Measurements from ENCODE around the gene CFDP1.

CFDP1 gene

DNA sequence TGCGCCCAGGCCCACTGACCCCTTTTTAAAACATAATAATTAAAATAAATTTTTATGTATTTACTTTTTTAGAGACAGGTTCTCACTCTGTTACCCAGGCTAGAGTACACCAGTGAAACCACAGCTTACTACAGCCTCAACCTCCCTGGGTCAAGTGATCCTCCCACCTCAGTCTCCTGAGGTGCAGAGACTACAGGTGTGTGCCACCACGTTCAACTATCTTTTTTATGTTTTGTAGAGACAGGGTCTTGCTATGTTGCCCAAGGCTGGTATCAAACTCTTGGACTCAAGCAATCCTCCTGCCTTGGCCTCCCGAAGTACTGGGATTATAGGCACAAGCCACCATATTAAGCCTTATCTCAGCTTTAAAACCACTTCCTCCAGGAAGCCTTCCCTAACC, 125.8 kb downstream of the CFDP1 start:
- Histone ChIP-seq H3K27ac (ENCODE audit: extremely low read depth, low read depth, low read length) (no peak overlapping the region), H3K4me3 (ENCODE audit: low read depth, low read length) (no peak overlapping the region), H3K4me1 (ENCODE audit: control insufficient read depth, insufficient read depth, low read length) (peaks cover 22% of the 10 kb centered on the region), H3K36me3 (ENCODE audit: control insufficient read depth in 2 of 2, insufficient read depth in 1 of 2, low read length in 2 of 2) (peaks cover 0 to 14% of the 10 kb centered on the region in 2 experiments; a peak in 1 of 3 replicates), H3K9me3 (ENCODE audit: control insufficient read depth, insufficient read depth, low read depth, low read length) (no peaks in the 10 kb centered on the region)
- TF ChIP-seq ZNF530 (tag by site-specific recombination; IDR thresholded peaks at IDR 0.05; ENCODE audit: low read depth) (no peak), ZNF354C (tag by site-specific recombination; IDR thresholded peaks at IDR 0.05; ENCODE audit: borderline replicate concordance, low read depth) (no peak), OSR2 (tag by site-specific recombination; IDR thresholded peaks at IDR 0.05) (no peak), ZNF274 (IDR thresholded peaks at IDR 0.05; ENCODE audit: low read length) (no peak), ZNF274 (tag by site-specific recombination; IDR thresholded peaks at IDR 0.05; ENCODE audit: borderline replicate concordance) (no peak), ZBTB20 (tag by site-specific recombination; IDR thresholded peaks at IDR 0.05) (no peak), ZNF23 (tag by site-specific recombination; IDR thresholded peaks at IDR 0.05; ENCODE audit: borderline replicate concordance) (no peak), ZFP37 (tag by site-specific recombination; IDR thresholded peaks at IDR 0.05) (no peak), ZNF37A (tag by site-specific recombination; IDR thresholded peaks at IDR 0.05) (no peak), ZNF248 (tag by site-specific recombination; IDR thresholded peaks at IDR 0.05) (no peak), BCL11A (tag by site-specific recombination; IDR thresholded peaks at IDR 0.05; ENCODE audit: low read depth) (no peak), ZNF175 (tag by site-specific recombination; IDR thresholded peaks at IDR 0.05) (no peak), GLIS2 (tag by site-specific recombination; IDR thresholded peaks at IDR 0.05) (no peak), SP7 (tag by site-specific recombination; IDR thresholded peaks at IDR 0.05) (no peak), ZNF624 (tag by site-specific recombination; IDR thresholded peaks at IDR 0.05) (no peak), ZNF366 (tag by site-specific recombination; conservative IDR thresholded peaks at IDR 0.05) (no peak), ZNF132 (tag by site-specific recombination; IDR thresholded peaks at IDR 0.05; ENCODE audit: borderline replicate concordance) (no peak), ZNF677 (tag by site-specific recombination; IDR thresholded peaks at IDR 0.05) (no peak), ZXDB (tag by site-specific recombination; IDR thresholded peaks at IDR 0.05) (no peak)
- TF ChIP-seq, protein P1, sequence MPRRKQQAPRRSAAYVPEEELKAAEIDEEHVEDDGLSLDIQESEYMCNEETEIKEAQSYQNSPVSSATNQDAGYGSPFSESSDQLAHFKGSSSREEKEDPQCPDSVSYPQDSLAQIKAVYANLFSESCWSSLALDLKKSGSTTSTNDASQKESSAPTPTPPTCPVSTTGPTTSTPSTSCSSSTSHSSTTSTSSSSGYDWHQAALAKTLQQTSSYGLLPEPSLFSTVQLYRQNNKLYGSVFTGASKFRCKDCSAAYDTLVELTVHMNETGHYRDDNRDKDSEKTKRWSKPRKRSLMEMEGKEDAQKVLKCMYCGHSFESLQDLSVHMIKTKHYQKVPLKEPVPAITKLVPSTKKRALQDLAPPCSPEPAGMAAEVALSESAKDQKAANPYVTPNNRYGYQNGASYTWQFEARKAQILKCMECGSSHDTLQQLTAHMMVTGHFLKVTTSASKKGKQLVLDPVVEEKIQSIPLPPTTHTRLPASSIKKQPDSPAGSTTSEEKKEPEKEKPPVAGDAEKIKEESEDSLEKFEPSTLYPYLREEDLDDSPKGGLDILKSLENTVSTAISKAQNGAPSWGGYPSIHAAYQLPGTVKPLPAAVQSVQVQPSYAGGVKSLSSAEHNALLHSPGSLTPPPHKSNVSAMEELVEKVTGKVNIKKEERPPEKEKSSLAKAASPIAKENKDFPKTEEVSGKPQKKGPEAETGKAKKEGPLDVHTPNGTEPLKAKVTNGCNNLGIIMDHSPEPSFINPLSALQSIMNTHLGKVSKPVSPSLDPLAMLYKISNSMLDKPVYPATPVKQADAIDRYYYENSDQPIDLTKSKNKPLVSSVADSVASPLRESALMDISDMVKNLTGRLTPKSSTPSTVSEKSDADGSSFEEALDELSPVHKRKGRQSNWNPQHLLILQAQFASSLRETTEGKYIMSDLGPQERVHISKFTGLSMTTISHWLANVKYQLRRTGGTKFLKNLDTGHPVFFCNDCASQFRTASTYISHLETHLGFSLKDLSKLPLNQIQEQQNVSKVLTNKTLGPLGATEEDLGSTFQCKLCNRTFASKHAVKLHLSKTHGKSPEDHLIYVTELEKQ (tag by site-specific recombination; IDR thresholded peaks at IDR 0.05; ENCODE audit: borderline replicate concordance), result no peak
- CTCF ChIA-PET, result interaction anchor here (0.6 to 0.7 kb wide), 2 partner anchors 27 to 73 kb away, joined by 3 to 4 read pairs; no protein-coding TSS in a partner anchor
- POLR2A ChIA-PET, result no interaction called here

DNA sequence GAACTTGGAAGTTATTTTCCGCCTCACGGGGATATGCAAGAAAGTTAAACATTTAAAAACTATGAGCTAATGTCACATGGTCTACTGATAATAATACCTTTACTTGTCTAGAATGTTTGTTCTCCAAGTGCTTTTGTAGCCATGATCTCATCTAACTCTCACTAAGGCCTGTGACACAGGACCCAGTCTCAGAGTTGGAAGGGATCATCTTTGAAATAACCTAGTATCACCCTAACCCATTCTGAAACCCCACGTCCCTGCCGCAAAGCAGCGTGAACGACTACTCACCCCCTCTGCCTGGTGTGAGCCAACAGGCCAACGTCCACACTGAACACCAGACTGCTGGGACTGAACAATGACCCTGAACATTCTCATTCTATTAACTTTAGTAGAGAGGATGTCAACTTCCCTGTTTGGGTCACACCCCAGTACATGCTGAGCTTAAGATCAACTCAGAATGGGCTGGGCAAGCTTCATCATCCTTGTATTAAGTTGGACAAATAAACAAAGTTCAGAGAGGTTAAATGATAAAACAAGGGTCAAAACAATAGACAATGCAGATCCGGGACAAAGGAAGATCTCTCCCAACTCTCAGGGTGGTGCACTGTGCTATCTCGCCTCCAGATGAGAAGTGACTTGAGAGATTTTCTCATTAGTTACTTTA, 127.1 kb downstream of the CFDP1 start:
- POLR2A ChIA-PET, result interaction anchor here (1.0 kb wide), 2 partner anchors 49 to 56 kb away, joined by 3 to 6 read pairs; no protein-coding TSS in a partner anchor
- Histone ChIP-seq H3K9me3 (ENCODE audit: control insufficient read depth, insufficient read depth, low read depth, low read length) (no peaks in the 10 kb centered on the region), H3K4me1 (ENCODE audit: control insufficient read depth, insufficient read depth, low read length) (peaks cover 22% of the 10 kb centered on the region), H3K36me3 (ENCODE audit: control insufficient read depth in 2 of 2, insufficient read depth in 1 of 2, low read length in 2 of 2) (peaks cover 0 to 26% of the 10 kb centered on the region in 2 experiments; a peak in 1 of 3 replicates), H3K27ac (ENCODE audit: extremely low read depth, low read depth, low read length) (peak overlapping the region; percentile 74), H3K4me3 (ENCODE audit: low read depth, low read length) (no peak overlapping the region)
- CTCF ChIA-PET, result interaction anchor here (0.6 to 2.2 kb wide), 4 partner anchors 12 to 159 kb away, joined by 3 to 8 read pairs (median 4); no protein-coding TSS in a partner anchor
- TF ChIP-seq, protein P2, sequence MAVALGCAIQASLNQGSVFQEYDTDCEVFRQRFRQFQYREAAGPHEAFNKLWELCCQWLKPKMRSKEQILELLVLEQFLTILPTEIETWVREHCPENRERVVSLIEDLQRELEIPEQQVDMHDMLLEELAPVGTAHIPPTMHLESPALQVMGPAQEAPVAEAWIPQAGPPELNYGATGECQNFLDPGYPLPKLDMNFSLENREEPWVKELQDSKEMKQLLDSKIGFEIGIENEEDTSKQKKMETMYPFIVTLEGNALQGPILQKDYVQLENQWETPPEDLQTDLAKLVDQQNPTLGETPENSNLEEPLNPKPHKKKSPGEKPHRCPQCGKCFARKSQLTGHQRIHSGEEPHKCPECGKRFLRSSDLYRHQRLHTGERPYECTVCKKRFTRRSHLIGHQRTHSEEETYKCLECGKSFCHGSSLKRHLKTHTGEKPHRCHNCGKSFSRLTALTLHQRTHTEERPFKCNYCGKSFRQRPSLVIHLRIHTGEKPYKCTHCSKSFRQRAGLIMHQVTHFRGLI (tag by site-specific recombination; IDR thresholded peaks at IDR 0.05), result no peak
- TF ChIP-seq ZBTB21 (tag by site-specific recombination; IDR thresholded peaks at IDR 0.05) (no peak), YY1 (tag by site-specific recombination; IDR thresholded peaks at IDR 0.05) (no peak), ZNF785 (tag by site-specific recombination; IDR thresholded peaks at IDR 0.05) (no peak), KLF9 (tag by site-specific recombination; IDR thresholded peaks at IDR 0.05; ENCODE audit: low read depth) (0 out of 2 replicates have a peak, but pooled peaks have one; percentile 7), ZIC2 (tag by site-specific recombination; IDR thresholded peaks at IDR 0.05) (peak; percentile 33; the same call in 1 of the 2 replicates), ZNF544 (tag by site-specific recombination; IDR thresholded peaks at IDR 0.05) (no peak), ZNF174 (tag by site-specific recombination; IDR thresholded peaks at IDR 0.05) (no peak), ZNF19 (tag by site-specific recombination; IDR thresholded peaks at IDR 0.05; ENCODE audit: low read depth) (no peak), HOXC10 (CRISPR knock-in tag; IDR thresholded peaks at IDR 0.05) (no peak), ZNF140 (tag by site-specific recombination; IDR thresholded peaks at IDR 0.05) (no peak), ZNF624 (tag by site-specific recombination; IDR thresholded peaks at IDR 0.05) (no peak)
- TF ChIP-seq, protein P3, sequence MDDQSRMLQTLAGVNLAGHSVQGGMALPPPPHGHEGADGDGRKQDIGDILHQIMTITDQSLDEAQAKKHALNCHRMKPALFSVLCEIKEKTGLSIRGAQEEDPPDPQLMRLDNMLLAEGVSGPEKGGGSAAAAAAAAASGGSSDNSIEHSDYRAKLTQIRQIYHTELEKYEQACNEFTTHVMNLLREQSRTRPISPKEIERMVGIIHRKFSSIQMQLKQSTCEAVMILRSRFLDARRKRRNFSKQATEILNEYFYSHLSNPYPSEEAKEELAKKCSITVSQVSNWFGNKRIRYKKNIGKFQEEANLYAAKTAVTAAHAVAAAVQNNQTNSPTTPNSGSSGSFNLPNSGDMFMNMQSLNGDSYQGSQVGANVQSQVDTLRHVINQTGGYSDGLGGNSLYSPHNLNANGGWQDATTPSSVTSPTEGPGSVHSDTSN (CRISPR knock-in tag; IDR thresholded peaks at IDR 0.05), result no peak
